OCI-LY1 (cell line): ENCODE measurements around the gene CSTF1.

Experiments
- H2AFZ ChIP-seq: fragments of 200-600 bp; sonication (generic), shearing (Covaris generic); 2 replicates; pipeline ENCODE4 v1.6.0; 2014; ENCODE audit warnings: antibody characterized with exemption, mild to moderate bottlenecking, low read length
- H3F3A ChIP-seq: fragments of 200-600 bp; sonication (generic), shearing (Covaris generic); 2 replicates; pipeline ENCODE4 v1.6.0; 2014; ENCODE audit warnings: mild to moderate bottlenecking, antibody characterized with exemption, low read length, moderate library complexity; ENCODE audit not compliant: insufficient read depth
- H3K27ac ChIP-seq: fragments of 200-600 bp; sonication (generic); 2 replicates; pipeline ENCODE4 v1.5.1; 2014; ENCODE audit warnings: low read length, mixed run types, mild to moderate bottlenecking, low read depth; ENCODE audit not compliant: poor library complexity, severe bottlenecking
- H3K27me3 ChIP-seq: fragments of 200-600 bp; sonication (generic); 2 replicates; pipeline ENCODE4 v1.6.0; 2014; ENCODE audit warnings: antibody characterized with exemption, mild to moderate bottlenecking, low read length, moderate library complexity; ENCODE audit not compliant: insufficient read depth
- H3K36me3 ChIP-seq: fragments of 200-600 bp; sonication (generic); 2 replicates; pipeline ENCODE4 v1.6.1; 2014; ENCODE audit warnings: mild to moderate bottlenecking, antibody characterized with exemption, low read length, moderate library complexity, mixed read lengths; ENCODE audit not compliant: insufficient read depth
- H3K4me1 ChIP-seq: fragments of 200-600 bp; sonication (generic); 2 replicates; pipeline ENCODE4 v1.5.1; 2014; ENCODE audit warnings: mild to moderate bottlenecking, low read length, moderate library complexity; ENCODE audit not compliant: insufficient read depth, severe bottlenecking
- H3K4me2 ChIP-seq: fragments of 200-600 bp; sonication (generic), shearing (Covaris generic); 2 replicates; pipeline ENCODE4 v1.6.1; 2014; ENCODE audit warnings: low read length
- H3K4me3 ChIP-seq: fragments of 200-600 bp; sonication (generic); 2 replicates; pipeline ENCODE4 v1.5.1; 2014; ENCODE audit warnings: low read length, low read depth, mild to moderate bottlenecking, mixed read lengths; ENCODE audit not compliant: poor library complexity, severe bottlenecking
- H3K79me2 ChIP-seq: fragments of 200-600 bp; shearing (Covaris generic); 2 replicates; pipeline ENCODE4 v1.6.1; 2016; ENCODE audit warnings: mixed run types, low read length, mixed read lengths; ENCODE audit not compliant: insufficient read depth
- H3K9ac ChIP-seq: fragments of 200-600 bp; sonication (generic), shearing (Covaris generic); 2 replicates; pipeline ENCODE4 v1.6.1; 2014; ENCODE audit warnings: mild to moderate bottlenecking, low read length, mixed read lengths
- H3K9me2 ChIP-seq: fragments of 200-600 bp; sonication (generic), shearing (Covaris generic); 2 replicates; pipeline ENCODE4 v1.6.1; 2014; ENCODE audit warnings: low read depth, mild to moderate bottlenecking, low read length, mixed read lengths
- H3K9me3 ChIP-seq: fragments of 200-600 bp; shearing (Covaris generic); 2 replicates; pipeline ENCODE4 v1.6.1; 2014; ENCODE audit warnings: low read length, mixed read lengths
- H4K20me1 ChIP-seq: fragments of 200-600 bp; sonication (generic), shearing (Covaris generic); 2 replicates; pipeline ENCODE4 v1.6.0; 2016; ENCODE audit warnings: mild to moderate bottlenecking, low read length; ENCODE audit not compliant: insufficient read depth
- EZH2 ChIP-seq: fragments of 200-600 bp; sonication (generic), shearing (Covaris generic); IDR thresholded peaks from 2 replicates; pipeline ENCODE4 v1.8.0; 2017; ENCODE audit warnings: borderline replicate concordance, mixed run types, mild to moderate bottlenecking, antibody characterized with exemption, low read length, moderate library complexity, mixed read lengths
- TF ChIP-seq, protein P1 (sequence below): fragments of 200-600 bp; sonication (generic), shearing (Covaris generic); IDR thresholded peaks from 2 replicates; pipeline ENCODE4 v1.5.1; 2017; ENCODE audit warnings: mild to moderate bottlenecking, antibody characterized with exemption, low read length, moderate library complexity, mixed read lengths

The CSTF1 gene

DNA sequence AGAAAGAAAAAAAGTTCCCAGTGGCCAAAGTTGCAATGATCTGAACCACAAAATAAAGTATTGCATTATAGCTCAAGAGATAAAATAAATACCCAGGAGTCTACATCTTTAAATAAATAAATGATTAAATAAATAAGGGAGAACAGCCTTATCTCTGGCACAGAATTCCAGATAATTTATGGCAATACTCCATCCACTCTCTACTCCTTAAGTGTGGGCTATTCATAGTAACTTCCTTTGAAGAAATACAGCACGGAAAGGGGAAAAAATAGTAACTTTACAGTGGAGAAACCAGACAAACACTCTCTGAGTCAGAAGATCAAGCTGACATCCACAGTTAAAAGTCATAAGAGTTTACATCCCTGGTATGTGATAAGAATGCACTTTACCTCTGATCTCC lies 12.1 kb upstream of the CSTF1 start:
- no peaks in the 10 kb centered on the region for H3K27me3 ChIP-seq
- TF ChIP-seq, protein P1, sequence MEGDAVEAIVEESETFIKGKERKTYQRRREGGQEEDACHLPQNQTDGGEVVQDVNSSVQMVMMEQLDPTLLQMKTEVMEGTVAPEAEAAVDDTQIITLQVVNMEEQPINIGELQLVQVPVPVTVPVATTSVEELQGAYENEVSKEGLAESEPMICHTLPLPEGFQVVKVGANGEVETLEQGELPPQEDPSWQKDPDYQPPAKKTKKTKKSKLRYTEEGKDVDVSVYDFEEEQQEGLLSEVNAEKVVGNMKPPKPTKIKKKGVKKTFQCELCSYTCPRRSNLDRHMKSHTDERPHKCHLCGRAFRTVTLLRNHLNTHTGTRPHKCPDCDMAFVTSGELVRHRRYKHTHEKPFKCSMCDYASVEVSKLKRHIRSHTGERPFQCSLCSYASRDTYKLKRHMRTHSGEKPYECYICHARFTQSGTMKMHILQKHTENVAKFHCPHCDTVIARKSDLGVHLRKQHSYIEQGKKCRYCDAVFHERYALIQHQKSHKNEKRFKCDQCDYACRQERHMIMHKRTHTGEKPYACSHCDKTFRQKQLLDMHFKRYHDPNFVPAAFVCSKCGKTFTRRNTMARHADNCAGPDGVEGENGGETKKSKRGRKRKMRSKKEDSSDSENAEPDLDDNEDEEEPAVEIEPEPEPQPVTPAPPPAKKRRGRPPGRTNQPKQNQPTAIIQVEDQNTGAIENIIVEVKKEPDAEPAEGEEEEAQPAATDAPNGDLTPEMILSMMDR, result no peak
- TF ChIP-seq EZH2, result no peak
- no peaks in the 10 kb centered on the region for H3F3A ChIP-seq
- peaks cover 9% of the 10 kb centered on the region for H3K79me2 ChIP-seq
- H3K9me3 ChIP-seq, result no peaks in the 10 kb centered on the region
- H3K27ac ChIP-seq, result no peak overlapping the region
- no peak overlapping the region for H3K4me2 ChIP-seq
- H3K9ac ChIP-seq, result no peak overlapping the region
- no peaks in the 10 kb centered on the region for H3K4me1 ChIP-seq
- peaks cover 98% of the 10 kb centered on the region for H3K36me3 ChIP-seq
- H2AFZ ChIP-seq, result no peak overlapping the region
- H3K4me3 ChIP-seq, result no peak overlapping the region
- H3K9me2 ChIP-seq, result no peaks in the 10 kb centered on the region
- H4K20me1 ChIP-seq, result no peaks in the 10 kb centered on the region

DNA sequence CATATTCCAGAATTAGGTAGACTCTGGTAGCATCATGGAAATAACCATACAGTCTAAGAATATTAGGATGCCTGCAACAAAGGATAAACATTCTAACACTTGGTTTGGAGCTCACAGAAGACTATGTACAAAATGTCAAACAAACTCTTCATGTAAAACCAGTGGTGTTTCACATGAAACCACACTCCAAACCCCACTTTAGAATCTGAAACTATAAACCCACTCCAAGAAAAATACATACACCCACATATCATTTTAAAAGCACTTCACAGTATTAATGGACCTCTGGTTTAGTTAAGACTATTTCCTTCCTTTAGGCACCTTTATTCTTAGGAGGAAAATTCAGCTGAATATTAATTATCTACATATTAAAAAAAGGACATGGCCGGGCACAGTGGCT lies 10.9 kb upstream of the CSTF1 start:
- H3F3A ChIP-seq, result no peaks in the 10 kb centered on the region
- no peaks in the 10 kb centered on the region for H3K27me3 ChIP-seq
- H3K4me3 ChIP-seq, result no peak overlapping the region
- no peak overlapping the region for H2AFZ ChIP-seq
- no peak overlapping the region for H3K9ac ChIP-seq
- no peaks in the 10 kb centered on the region for H4K20me1 ChIP-seq
- H3K4me2 ChIP-seq, result no peak overlapping the region
- no peaks in the 10 kb centered on the region for H3K9me3 ChIP-seq
- H3K79me2 ChIP-seq, result peaks cover 9% of the 10 kb centered on the region
- no peaks in the 10 kb centered on the region for H3K9me2 ChIP-seq
- peaks cover 98% of the 10 kb centered on the region for H3K36me3 ChIP-seq
- no peak for TF ChIP-seq EZH2
- TF ChIP-seq, protein P1, result no peak
- no peaks in the 10 kb centered on the region for H3K4me1 ChIP-seq
- H3K27ac ChIP-seq, result no peak overlapping the region

DNA sequence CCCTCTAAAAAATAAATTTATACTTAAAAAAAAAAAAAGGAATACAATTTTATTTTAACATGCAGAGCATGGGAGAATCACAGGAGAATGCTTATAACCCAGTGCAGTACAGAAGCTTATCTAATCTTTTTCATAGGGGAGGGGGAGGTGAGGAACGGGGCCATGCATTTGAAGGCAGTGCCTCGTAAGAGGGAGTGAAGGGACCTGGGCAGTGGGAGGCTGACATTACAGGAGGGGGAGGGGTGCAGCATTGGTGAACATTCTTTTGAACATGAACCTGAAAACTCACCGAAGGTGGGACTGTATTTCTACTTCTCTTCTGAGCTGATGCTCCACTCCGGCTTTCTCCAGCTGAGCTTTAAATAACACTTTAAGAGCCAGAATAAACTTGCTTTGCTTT lies 9.7 kb upstream of the CSTF1 start:
- Histone ChIP-seq H3K9me2 (no peaks in the 10 kb centered on the region), H3K4me2 (no peak overlapping the region), H3K9me3 (no peaks in the 10 kb centered on the region), H4K20me1 (no peaks in the 10 kb centered on the region), H2AFZ (no peak overlapping the region), H3K79me2 (peaks cover 12% of the 10 kb centered on the region), H3K27me3 (no peaks in the 10 kb centered on the region), H3F3A (no peaks in the 10 kb centered on the region), H3K27ac (no peak overlapping the region), H3K4me3 (no peak overlapping the region), H3K36me3 (peaks cover 97% of the 10 kb centered on the region), H3K9ac (no peak overlapping the region), H3K4me1 (no peaks in the 10 kb centered on the region)
- no peak for TF ChIP-seq EZH2
- TF ChIP-seq, protein P1, result no peak
